NCI-H187 treated with DMSO at 0.1 percent for 48 hours (cell line): Measurements from ENCODE around the gene EGFL7.

Experiments
- DNase-seq: peaks from one replicate; lab custom pipeline; 2025; lab: John Stamatoyannopoulos, UW

The EGFL7 gene

DNA sequence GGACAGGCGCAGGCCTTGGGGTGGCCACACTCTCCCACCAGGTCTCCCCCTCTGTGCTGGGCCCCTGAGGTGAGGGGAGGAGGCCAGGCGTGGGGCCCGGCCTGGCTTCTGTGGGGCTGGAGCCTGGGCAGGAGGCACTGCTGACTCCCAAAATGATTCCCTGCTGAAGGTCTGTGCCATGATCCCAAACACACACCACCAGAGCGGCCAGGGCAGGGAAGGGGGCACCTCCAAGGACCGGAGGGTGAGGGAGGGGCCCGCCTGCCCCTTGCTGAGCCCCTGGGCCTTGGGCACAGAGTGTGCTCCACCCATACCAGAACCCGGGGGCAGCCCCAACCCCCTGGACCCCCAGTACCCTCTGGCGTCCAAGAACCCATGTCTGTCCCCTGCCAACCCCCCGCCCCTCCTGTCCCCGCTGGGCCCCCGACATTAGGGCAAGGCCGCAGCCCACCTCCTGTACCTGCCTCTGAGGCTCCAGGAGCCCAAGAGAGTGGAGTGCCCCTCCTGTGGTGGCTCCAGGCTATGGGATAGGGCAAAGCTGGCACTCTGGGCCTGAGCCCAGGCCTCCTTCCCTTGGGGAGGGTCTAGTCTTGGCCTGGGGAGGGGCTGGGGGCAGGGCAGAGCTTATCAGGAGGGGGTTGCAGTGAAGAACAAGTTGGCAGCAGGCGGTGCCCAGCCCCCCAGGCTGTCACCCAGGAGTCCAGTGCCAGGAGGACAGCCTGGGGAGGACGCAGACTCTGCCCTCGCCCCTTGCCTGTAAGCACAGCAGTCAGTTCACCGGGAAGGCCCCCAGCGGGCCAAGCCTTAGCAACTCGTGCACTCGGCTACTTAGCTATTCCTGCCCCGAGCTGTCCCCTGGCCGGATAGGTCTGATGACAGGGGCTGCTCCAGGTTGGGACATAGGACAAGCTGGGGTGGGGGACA, 2.6 kb upstream of the EGFL7 start:
- no peak for DNase-seq

DNA sequence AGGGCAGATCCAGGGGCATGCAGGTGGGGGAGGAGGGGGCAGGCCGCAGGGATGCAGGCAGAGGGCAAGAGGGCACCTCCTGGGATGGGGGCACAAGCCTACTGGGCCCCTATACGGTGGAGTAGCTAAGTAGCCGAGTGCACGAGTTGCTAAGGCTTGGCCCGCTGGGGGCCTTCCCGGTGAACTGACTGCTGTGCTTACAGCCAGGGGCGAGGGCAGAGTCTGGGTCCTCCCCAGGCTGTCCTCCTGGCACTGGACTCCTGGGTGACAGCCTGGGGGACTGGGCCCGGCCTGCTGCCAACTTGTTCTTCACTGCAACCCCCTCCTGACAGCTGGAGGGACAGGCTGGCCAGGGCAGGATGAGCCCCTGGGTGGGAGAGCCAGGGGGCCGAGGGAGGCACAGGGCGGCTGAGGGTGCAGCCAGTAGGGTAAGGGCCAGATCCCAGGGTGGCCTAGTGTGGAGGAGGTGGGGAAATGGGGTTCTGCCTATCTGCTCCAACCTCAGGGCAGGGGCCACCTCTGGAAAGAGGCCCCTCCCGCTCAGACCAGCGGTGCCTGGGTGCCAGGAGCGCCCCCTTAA, 1.7 kb upstream of the EGFL7 start:
- DNase-seq, result no peak

DNA sequence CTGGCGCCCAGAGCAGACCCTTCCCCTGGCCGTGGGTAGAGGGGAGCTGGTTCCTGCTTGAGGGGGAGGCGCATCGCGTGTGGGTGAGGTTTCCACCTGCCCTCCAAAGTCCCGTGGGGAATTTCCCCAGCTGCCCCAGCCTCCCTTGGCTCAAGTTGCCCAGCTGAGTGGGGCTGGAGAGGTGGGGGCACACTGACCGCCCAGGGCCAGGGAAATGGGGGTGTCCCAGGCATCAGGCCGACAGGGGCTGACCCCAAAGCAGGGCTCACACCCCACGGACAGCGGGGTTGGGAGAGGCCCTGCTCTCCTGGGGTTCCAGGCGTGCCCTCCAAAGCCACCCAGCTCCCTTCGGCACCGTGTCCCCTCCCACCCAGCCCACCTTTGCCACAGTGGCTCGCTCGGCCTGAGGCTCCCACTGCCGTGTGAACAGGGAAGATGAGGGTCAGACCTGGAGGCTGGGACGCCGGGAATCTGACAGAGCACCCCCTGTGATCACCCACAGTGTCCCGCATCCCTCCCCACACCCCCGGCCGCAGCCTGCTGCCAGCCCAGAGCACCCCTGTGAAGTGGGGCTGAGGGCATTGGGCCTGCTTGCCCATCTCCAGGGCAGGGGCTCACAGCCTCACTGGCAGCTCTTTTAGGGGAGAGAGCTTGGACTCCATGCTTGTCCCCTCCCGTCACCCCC, 933 bp upstream of the EGFL7 start:
- no peak for DNase-seq

DNA sequence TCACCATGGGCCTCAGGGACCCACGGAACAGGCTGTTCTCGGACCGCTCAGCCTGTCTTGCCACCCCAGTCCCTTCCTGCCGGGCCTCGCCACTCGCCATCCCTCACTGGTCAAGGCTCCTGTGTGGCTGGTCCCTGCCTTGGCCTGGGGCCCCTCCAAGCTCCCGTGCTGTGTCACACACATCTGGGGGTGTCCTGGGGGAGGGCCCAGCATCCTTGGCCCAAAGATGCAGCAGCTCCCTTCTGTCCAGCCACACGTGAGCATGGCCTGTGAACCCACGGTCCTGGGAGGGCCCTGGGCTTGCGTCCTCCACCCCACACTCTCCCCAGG, 425 bp upstream of the EGFL7 start:
- no peak for DNase-seq

DNA sequence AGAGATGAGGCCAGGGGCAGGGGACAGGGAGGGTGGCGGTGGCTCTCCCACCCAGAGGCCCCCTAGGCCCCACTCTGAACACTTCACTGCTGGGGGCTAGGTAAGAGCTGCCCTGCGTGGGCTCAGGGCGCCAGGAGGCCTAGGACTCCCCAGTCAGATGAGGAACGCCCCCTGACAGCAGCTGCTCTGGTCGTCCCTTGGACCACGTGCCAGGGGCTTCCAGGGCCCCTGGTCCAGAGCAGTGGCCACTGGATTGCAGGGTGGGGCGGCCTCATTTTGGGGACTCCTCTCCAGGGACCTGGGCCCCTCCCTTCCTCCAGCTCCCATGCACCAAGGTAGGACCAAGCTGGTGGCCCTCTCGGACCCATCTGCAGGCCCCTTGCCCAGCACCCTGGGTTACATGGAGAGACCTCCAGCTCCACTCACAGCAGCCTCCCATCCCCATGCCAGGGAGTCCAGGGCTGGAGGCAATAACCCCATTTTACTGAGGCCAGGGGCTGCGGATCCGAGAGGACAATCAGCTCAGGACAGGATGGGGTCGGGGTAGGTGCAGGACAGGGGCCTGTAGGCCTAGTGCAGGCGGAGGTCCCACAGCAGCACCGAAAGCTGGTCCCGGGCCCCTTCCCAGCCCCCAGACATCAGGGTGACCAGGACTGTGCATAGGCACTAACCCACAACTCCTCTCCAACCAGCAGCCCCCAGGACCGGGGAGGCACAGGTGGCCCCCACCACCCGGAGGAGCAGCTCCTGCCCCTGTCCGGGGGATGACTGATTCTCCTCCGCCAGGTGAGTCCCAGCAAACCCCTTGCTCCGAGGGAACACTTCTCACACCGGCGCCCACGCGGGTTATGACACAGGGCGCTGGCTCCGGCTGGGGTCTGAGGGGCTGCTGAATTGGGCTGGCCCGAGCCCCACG, 1.5 kb downstream of the EGFL7 start:
- no peak for DNase-seq

DNA sequence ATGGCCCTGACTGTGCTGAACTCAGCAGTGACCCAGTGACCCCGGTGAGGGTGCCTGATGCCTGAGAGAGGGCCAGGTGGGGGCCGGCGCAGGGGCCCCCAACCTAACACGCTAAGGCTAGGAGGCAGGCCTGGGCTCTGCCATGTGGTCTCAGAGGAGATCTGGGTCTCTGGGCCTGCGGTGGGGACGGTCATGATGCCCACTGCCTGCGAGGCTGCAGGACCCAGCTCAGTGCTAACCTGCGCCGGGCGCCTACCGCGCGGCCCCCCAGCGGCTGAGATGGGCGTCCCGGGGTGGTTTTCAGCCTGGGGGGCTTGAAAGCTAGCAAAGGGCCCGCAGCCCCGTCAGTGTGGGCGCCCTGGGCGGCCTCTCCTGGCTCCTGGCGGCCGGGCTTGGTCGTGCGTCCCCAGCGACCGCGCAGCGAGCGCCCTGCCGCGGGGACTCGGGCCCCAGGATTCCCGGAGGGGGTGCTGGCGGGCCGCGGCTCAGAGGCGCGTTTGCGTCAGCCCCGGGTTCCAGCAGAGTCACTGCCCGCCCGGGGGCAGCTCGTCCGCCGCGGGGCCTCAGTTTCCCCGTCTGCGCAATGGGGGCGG, 2.5 kb downstream of the EGFL7 start:
- no peak for DNase-seq

DNA sequence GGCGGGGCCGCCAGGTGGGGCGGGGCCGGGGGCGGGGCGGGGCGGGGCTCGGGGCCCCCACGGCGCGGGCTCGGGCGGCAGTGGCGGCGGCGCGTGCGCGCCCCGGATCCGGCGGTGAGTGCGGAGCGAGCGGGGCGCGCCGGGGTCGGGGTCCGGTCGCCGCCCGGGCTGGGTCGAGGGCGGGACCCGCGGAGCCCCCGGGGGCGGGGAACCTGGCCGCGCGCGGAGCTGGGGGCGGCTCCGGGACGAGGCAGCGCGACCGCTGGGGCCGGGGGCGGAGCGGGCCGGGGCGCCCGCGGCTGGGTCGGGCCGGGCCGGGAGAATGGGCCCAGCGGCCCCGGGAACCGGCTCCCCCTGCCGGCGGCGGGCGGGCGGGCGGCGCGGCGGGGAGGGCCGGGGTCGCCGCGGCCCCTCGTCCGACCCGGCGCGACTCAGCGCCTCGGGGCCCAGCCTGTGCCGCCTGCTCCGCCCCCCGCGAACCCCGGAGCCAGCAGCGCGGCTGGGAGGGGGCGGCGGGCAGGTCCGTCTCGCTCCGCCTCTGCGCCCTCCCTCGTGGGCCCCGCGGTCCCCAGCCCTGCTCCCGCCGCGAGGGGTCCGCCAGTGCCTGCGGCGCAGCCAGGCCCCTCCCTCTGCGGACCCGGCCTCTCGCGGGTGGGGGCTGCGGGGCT, 3.1 kb downstream of the EGFL7 start:
- no peak for DNase-seq

DNA sequence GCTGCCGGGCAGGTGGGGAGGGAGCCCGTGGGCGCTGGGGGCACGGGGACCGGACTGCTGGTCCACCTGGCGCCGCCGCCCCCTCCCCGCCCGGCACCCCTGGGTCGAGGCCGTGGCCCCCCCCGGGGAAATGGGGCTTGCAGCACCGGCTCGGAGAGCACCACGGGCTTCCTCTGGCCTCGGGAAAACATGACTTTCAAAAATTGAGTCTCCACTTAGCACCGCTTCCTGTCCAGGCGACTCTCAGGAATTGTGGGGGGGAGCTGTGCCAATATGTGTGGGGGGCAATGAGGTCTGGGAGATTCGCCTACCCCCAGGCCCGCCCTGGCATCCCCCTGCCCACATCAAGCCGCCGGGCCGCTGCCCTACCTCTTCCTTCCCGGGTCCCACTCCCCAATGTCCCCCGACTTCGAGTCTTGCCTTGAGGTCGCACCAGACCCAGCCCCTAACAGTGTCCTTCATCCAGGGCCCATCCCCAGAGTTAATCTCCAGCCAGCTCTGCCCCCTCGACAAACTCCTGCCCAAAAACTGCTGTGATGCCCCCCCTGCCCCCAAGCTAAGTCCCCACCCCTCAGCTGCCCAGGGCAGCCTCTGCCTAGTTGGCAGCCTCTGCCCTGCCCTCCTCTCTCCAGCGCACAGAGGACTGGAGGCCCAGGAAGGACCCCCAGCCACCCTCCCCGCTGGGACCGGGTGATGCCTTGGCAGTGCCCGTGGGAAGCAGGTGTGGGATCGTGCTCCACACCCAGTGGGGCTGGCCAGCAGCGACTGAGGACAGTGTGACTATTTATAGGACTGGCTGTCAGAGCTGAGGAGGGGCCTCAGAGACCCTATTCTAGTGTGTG, 3.9 kb downstream of the EGFL7 start:
- DNase-seq, result no peak

DNA sequence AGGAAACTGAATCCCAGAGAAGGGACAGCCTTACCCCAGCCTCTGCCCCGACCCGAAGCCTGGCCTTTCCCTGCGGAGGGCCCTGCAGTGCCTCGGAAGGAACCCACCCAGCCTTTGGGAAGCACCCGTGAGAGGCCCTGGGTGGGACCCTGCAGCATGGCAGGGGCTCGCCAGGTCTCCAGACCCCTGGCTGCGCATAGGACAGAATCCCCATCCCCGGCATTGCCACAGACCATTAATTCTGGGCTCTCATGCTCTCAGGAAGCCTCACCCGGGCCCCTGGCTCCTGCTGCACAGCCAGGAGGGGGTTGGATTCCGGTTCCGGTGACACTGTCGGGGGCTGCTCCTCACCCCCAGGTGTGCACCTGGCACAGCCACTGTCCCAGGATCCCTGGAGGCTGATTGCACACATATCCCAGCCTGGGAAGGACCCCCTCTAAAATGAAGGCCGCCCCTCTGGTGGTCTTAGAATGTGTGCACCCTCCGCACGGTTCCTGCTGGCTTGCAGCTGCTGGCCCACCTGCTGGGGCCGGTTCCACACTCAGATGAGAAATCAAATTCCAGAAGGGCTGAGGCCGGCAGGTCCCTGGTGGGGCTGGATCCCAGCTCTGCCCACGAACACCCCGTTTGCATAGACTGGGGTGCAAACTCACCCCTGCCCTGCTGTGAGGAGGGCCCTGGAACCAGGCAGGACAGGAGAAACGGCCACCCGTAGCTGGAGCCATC, 4.7 kb downstream of the EGFL7 start:
- DNase-seq, result no peak

DNA sequence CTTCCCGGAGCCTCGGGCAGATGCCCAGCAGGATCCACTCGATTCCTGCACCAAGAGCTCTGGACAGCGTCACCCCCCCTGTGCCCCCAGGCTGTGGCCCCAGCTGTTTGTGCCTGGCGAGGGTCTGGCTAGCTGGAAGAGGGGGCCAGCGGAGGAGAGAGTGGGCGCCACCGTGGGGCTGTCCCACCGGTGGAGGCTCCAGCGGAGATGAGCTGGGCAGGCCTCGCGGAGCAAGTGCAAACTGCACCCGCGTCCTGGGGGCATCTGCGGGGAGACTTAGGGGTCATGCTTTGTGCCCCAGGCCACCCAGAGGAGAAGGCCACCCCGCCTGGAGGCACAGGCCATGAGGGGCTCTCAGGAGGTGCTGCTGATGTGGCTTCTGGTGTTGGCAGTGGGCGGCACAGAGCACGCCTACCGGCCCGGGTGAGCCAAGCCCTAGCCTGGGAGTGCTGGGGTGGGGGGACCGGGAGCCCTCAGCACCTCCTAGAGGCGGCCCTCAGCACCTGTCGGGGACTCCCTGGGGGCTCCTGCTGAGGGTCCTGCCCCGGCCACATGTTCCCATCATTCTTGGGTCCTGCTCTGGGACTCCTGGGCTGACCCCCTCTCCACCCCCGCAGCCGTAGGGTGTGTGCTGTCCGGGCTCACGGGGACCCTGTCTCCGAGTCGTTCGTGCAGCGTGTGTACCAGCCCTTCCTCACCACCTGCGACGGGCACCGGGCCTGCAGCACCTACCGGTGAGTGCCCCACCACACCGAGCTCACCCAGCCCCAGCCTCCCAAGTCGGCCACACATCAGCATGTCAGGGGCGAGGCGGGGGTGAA, 5.4 kb downstream of the EGFL7 start:
- no peak for DNase-seq

DNA sequence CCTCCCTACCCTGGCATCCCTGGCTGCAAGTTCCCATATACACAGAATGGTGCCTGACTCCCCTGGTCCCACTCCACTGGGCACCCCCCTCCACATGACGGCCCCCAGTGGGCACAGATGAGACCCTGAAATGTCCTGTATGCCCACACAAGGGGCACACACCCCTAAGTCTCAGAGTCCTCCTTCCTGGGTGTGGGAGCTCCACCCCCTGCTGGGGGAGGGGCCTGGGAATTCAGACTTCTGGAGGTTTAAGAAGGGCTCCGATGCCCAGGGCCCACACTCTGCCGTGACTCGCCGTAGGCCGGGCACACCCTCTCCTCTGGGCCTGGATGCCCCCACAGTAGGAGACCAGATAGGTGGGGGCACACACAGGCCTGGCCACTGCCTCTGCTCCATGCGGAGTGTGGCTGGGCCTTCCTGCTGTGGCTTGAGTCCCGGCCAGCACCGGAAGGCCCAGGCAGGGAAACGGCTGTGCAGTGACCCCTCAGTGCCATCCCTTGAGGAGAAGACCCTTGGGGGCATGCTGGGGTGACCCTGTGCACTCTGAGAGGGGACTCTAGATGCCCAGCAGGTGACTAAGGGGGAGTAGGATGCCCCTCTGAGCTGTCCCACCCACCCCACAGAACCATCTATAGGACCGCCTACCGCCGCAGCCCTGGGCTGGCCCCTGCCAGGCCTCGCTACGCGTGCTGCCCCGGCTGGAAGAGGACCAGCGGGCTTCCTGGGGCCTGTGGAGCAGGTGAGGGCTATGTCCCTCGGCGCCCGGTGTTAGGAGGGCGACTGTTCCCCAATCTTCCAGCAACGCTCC, 6.5 kb downstream of the EGFL7 start:
- no peak for DNase-seq

DNA sequence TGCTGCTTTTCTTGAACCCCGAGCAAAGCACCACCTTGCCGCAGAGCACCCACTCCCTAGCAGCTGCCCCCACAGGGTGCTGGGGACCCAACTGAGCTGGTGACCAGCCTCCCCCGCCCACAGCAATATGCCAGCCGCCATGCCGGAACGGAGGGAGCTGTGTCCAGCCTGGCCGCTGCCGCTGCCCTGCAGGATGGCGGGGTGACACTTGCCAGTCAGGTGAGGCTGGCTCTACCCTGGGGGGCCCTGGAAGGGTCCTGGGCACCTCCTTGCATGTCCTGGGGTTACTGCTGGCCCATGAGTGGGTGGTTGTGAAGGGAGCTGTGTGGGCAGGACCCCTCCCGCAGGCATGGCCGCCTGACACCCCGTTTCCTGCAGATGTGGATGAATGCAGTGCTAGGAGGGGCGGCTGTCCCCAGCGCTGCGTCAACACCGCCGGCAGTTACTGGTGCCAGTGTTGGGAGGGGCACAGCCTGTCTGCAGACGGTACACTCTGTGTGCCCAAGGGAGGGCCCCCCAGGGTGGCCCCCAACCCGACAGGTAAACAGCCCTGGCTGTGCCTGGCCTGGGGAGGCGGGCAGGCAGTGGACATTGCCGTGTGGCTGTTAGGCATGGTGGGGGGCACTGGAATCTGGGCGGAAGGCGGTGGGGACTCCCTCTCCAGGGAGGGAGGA, 7.2 kb downstream of the EGFL7 start:
- DNase-seq, result no peak

DNA sequence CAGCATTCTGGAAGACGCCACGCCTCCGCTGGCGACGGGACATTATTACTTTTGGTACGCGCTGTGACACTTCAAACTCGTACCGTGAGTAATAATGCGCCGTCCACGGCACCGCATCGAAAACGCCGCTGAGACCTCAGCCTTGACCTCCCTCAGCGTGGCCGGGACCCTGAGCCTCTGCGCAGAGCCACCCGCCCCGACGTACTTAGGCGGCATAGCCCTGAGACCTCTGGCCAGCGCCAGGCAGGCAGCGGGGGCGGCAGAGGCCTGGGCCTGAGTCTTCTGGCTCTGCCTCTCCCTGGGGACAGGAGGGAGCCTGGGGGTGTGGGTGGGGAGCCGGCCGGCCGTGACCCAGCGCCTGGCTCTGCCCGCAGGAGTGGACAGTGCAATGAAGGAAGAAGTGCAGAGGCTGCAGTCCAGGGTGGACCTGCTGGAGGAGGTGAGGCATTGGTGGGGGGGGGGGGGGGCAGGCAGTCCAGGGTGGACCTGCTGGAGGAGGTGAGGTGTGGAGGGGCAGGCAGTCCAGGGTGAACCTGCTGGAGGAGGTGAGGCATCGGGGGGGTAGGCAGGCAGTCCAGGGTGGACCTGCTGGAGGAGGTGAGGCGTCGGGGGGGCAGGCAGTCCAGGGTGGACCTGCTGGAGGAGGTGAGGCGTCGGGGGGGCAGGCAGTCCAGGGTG, 8.0 kb downstream of the EGFL7 start:
- no peak for DNase-seq

DNA sequence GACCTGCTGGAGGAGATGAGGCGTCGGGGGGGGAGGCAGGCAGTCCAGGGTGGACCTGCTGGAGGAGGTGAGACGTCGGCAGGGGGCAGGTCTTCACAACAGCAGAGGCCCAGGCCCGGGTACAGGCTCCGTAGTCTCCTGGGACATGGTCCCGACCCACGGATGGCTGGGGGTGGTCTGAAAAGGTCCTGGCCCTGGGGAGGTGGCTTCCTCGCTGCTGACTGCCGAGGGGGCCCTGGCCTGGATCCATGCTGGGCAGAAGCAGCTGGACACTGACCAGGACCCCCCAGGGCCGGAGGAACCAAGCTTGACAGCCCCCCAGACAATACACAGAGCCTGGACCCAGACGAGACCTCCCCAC, 8.5 kb downstream of the EGFL7 start:
- no peak for DNase-seq

DNA sequence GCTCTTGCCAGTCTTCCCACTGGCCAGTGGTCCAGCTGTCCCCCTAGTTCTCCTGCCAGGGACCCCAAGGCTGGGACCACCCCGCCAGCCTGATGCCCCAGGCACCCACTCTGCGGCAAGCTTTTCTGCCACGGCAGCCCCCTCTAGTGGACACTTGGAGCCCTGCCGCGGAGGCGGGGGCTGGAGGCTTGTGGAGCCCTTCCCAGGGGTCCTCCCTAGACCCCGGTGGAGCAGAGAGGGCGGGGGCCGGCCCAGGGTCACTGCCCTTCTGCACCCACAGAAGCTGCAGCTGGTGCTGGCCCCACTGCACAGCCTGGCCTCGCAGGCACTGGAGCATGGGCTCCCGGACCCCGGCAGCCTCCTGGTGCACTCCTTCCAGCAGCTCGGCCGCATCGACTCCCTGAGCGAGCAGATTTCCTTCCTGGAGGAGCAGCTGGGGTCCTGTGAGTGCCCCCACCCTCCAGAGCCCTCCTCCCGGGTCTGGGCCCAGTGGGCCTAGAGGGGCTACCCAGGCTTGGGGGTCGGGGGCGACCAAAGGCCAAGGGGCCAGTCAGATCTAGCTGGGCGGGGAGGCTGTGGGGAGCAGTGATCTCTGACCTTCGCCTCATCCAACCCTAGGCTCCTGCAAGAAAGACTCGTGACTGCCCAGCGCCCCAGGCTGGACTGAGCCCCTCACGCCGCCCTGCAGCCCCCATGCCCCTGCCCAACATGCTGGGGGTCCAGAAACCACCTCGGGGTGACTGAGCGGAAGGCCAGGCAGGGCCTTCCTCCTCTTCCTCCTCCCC, 9.1 kb downstream of the EGFL7 start:
- no peak for DNase-seq
